Activated T-cell treated with anti-CD3 and anti-CD28 coated beads for 24 hours (primary cell): ENCODE results near the gene EFNB1.

ENCODE experiments used
- DNase-seq: peaks from one replicate; pipeline ENCODE4 v3.0.0-alpha.2; 2020; ENCODE audit warnings: low read depth

EFNB1 gene

GRCh38 chrX:68843992-68844391 is 15.2 kb downstream of the EFNB1 start:
- no peak for DNase-seq

GRCh38 chrX:68844581-68844980 is 15.8 kb downstream of the EFNB1 start:
- DNase-seq, result no peak

GRCh38 chrX:68846536-68846935 is 17.7 kb downstream of the EFNB1 start:
- no peak for DNase-seq

GRCh38 chrX:68847172-68847571 is 18.4 kb downstream of the EFNB1 start:
- no peak for DNase-seq

GRCh38 chrX:68848189-68848940 is 19.5 kb downstream of the EFNB1 start:
- no peak for DNase-seq

- DNase-seq, result no peak
Measured at GRCh38 chrX:68851082-68851481, 22.3 kb downstream of the EFNB1 start.

GRCh38 chrX:68852046-68852445 is 23.2 kb downstream of the EFNB1 start:
- DNase-seq, result no peak

- no peak for DNase-seq
Measured at GRCh38 chrX:68853665-68854251, 24.9 kb downstream of the EFNB1 start.

- no peak for DNase-seq
Measured at GRCh38 chrX:68865300-68865699, 36.5 kb downstream of the EFNB1 start.

GRCh38 chrX:68865926-68866325 is 37.1 kb downstream of the EFNB1 start:
- no peak for DNase-seq

- DNase-seq, result no peak
Measured at GRCh38 chrX:68867458-68868112, 38.8 kb downstream of the EFNB1 start.

- no peak for DNase-seq
Measured at GRCh38 chrX:68868316-68868715, 39.5 kb downstream of the EFNB1 start.

GRCh38 chrX:68868902-68869800 is 40.3 kb downstream of the EFNB1 start:
- no peak for DNase-seq

GRCh38 chrX:68870357-68870756 is 41.5 kb downstream of the EFNB1 start:
- DNase-seq, result no peak

GRCh38 chrX:68872171-68872570 is 43.4 kb downstream of the EFNB1 start:
- DNase-seq, result no peak

- DNase-seq, result no peak
Measured at GRCh38 chrX:68874076-68874475, 45.3 kb downstream of the EFNB1 start.

GRCh38 chrX:68876731-68877130 is 47.9 kb downstream of the EFNB1 start:
- no peak for DNase-seq

GRCh38 chrX:68877606-68878005 is 48.8 kb downstream of the EFNB1 start:
- no peak for DNase-seq

- DNase-seq, result no peak
Measured at GRCh38 chrX:68878977-68879645, 50.3 kb downstream of the EFNB1 start.

- no peak for DNase-seq
Measured at GRCh38 chrX:68880846-68881552, 52.2 kb downstream of the EFNB1 start.

- DNase-seq, result no peak
Measured at GRCh38 chrX:68881911-68882310, 53.1 kb downstream of the EFNB1 start.
